Inferior parietal cortex (tissue), 1 donor: ENCODE measurements around the gene ZRANB1.

Experiments
- DNase-seq: peaks from one replicate; pipeline ENCODE4 v3.0.0-alpha.2; 2016; ENCODE audit errors: extremely low spot score

The ZRANB1 gene

GRCh38 chr10:125034675-125035074, 92.8 kb downstream of the ZRANB1 start:
- DNase-seq, result no peak

- no peak for DNase-seq
Observed at GRCh38 chr10:125035136-125035535, 93.2 kb downstream of the ZRANB1 start.

GRCh38 chr10:125035588-125036295, 93.8 kb downstream of the ZRANB1 start:
- no peak for DNase-seq

- DNase-seq, result no peak
Observed at GRCh38 chr10:125037145-125037877, 95.4 kb downstream of the ZRANB1 start.
